HG03432 (cell line): ENCODE data around the gene TUBB2B.
"Not testable (repeated sequence)": the region's sequence is repeated elsewhere in the genome, so short reads cannot be mapped to it uniquely, and the experiment has no call there.

ENCODE experiments used
- ATAC-seq: cut with Tn5 transposase; IDR thresholded peaks from one replicate; pipeline ENCODE4 v1.9.1; 2021; ENCODE audit warnings: mild to moderate bottlenecking, moderate library complexity; ENCODE audit not compliant: unreplicated experiment

The TUBB2B gene

DNA sequence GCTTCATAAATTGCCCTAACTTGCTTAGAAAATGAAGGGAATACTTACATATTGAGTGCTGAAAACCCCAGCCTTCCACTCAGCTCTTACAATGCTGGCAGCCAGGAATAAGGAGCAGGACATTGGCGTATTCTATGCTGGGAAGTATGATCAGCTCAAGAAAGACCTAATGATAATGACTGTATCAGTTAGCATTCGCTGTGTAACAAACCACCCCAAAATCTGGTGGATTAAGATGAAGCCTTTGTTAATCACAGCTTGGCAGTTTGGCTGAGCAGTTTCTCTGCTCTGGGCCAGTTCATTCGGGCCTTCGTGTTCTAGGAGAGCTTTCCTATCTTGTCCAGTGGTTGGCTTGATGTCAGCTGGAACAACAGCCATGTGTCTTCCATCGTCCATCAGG is 36.7 kb downstream of the TUBB2B start:
- no peak for ATAC-seq

DNA sequence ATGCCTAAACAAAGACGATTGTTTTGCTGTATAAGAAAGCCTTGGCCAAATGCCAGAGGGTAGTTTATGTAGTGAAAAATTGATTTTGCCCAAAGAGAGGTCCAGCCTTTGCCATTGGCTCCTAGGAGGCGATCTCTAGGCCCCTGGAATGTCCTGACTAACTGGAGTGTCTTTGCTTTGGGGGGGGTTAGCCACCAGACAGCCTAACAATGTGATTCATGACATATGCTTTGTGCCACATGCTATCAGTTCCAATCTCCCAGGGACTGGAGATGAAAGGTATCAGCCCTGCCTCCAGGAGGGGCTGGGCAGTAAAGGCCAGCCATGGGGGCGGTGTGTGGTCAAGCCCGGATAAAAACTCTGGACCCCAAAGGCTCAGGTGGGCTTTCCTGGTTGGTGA is 37.4 kb downstream of the TUBB2B start:
- ATAC-seq, result no peak

- not testable (repeated sequence) for ATAC-seq
Measured at GRCh38 chr6:3189192-3189591, 38.3 kb downstream of the TUBB2B start.

DNA sequence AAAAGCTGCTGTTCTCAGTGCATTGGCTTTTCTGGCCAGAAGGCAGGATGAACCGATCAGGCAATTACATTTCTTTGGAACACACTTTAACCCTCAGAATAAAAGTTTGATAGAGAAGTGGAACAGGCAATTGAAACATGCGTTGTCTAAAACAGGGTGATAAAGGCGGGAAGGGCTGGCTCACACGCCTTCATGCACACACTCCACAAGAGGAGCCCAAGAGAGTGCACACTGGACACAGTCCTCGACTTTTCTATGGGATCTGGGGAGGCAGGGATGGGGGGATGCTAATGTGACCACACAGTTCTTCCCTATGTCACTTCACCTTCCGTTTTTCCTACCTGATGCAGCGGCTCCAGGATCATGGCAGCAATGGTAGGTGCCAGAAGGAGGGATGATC is 39.2 kb downstream of the TUBB2B start:
- ATAC-seq, result no peak

GRCh38 chr6:3186974-3187382 is 40.5 kb downstream of the TUBB2B start:
- no peak for ATAC-seq

GRCh38 chr6:3183066-3183465 is 44.4 kb downstream of the TUBB2B start:
- no peak for ATAC-seq

GRCh38 chr6:3181105-3181504 is 46.3 kb downstream of the TUBB2B start:
- ATAC-seq, result no peak

DNA sequence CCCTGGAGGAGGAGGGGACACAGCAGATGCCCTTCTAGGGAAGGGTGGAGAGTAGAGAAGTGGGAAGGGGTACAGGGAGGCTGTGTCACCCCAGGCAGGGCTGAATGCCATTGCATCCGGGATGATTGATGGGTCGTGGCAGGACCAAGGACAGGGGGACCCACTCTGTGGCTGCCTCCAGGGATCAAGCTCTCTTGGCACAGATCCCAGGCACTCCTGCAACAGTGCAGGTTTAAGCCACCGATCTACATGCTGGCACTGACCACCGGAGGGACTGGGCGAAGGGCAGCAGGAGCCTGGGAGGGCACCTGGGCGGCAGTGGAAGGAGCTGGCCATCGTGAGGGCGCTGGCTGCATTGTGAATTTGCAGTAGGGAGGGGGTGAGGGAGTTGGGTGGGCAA is 47.5 kb downstream of the TUBB2B start:
- not testable (repeated sequence) for ATAC-seq

- ATAC-seq, result not testable (repeated sequence)
Measured at GRCh38 chr6:3178666-3179065, 48.8 kb downstream of the TUBB2B start.

- no peak for ATAC-seq
Measured at GRCh38 chr6:3176562-3177355, 50.7 kb downstream of the TUBB2B start.

DNA sequence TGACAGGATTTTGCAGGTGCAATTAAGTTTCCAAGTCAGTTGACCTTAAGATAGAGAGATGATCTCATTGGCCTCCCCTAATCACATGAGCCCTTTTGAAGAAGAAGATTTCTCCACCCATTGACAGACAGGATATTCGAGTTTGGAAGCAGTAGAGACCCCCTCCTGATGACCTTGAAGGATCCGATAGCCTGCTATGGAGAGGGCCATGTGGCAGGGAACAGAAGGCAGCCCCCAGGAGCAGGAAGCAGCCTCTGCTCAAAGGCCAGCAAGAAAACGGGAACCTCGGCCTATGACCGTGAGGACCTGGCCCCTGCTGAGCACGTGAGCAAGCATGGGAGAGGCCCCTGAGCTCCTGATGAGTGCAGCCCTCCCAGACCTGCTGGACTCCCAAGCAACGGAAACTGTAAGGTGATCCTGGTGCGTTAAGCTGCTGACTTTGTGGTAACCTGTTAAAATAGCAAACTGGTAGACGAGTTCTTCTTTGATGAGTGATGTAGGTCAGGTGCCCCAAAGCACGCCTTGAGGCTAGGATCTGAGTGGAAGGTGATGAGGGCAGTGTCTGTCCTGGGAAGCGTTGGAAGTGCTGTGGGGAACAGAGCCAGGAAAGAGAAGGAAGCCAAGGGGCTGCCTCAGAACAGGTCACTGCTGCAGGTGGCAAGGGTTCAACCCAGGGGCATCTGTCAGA is 51.6 kb downstream of the TUBB2B start:
- ATAC-seq, result no peak
